ENCODE results near the gene C16orf90.
"Not testable (repeated sequence)": the region's sequence is repeated elsewhere in the genome, so short reads cannot be mapped to it uniquely, and the experiment has no call there.

Gene C16orf90

DNA sequence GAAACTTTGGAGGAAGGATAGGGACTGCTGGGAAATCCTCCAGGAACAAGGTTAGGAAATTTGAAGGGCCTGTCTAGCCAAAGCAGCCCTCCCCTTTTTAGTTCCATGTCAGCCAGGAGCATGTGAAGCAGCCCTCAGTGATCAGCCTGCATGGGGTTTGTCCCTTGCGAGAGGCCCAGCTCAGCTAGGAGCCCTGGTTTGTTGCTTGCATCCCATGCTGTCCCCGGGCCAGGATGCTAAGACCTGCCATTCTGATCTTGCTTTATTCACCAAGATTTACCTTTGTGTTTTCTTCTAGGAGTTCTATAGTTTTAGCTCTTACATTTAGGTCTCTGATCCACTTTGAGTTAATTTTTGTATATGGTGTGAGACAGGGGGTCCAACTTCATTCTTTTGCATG, 33.1 kb upstream of the C16orf90 start:
- no peaks in the 10 kb centered on the region for H3K27me3 ChIP-seq (ENCODE audit: control insufficient read depth in 1 of 2, insufficient read depth in 2 of 2, low read length in 2 of 2)
- H3K9ac ChIP-seq (ENCODE audit: low read length in 2 of 2): no peak overlapping the region
- H3K27ac ChIP-seq (ENCODE audit: low read length): no peak overlapping the region
- no peak overlapping the region for H3K4me3 ChIP-seq (ENCODE audit: low read length in 2 of 2)
- H3K9me3 ChIP-seq (ENCODE audit: control insufficient read depth in 2 of 2, low read length in 2 of 2): no peaks in the 10 kb centered on the region
- no peaks in the 10 kb centered on the region for H3K4me1 ChIP-seq (ENCODE audit: control insufficient read depth, insufficient read depth, low read length)
- H3K36me3 ChIP-seq (ENCODE audit: control insufficient read depth in 2 of 2, insufficient read depth in 2 of 2, low read length in 2 of 2): peaks cover 46% of the 10 kb centered on the region in 2 donors

DNA sequence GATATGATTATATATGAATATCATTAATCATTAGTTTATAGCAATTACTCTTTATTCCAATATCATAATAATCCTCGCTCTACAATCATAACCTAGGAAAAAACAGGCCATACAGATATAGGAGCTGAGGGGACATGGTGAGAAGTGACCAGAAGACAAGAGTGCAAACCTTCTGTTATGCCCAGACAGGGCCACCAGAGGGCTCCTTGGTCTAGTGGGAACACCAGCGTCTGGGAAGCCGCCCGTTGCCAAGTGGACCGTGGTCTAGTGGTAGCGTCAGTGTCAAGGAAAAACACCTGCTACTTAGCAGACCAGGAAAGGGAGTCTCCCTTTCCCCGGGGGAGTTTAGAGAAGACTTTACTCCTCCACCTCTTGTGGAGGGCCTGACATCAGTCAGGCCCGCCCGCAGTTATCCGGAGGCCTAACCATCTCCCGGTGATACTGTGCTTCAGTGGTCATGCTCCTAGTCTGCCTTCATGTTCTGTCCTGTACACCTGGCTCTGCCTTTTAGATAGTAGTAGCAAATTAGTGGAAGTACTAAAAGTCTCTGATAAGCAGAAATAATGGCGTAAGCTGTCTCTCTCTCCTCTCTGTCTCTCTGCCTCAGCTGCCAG, 32.0 kb upstream of the C16orf90 start:
- not testable (repeated sequence) for H3K4me3 ChIP-seq (ENCODE audit: low read length in 2 of 2); H3K27ac ChIP-seq (ENCODE audit: low read length); H3K4me1 ChIP-seq (ENCODE audit: control insufficient read depth, insufficient read depth, low read length); H3K27me3 ChIP-seq (ENCODE audit: control insufficient read depth in 1 of 2, insufficient read depth in 2 of 2, low read length in 2 of 2); H3K9me3 ChIP-seq (ENCODE audit: control insufficient read depth in 2 of 2, low read length in 2 of 2); H3K9ac ChIP-seq (ENCODE audit: low read length in 2 of 2)
- peaks cover 35 to 42% of the 10 kb centered on the region in 2 donors for H3K36me3 ChIP-seq (ENCODE audit: control insufficient read depth in 2 of 2, insufficient read depth in 2 of 2, low read length in 2 of 2)

DNA sequence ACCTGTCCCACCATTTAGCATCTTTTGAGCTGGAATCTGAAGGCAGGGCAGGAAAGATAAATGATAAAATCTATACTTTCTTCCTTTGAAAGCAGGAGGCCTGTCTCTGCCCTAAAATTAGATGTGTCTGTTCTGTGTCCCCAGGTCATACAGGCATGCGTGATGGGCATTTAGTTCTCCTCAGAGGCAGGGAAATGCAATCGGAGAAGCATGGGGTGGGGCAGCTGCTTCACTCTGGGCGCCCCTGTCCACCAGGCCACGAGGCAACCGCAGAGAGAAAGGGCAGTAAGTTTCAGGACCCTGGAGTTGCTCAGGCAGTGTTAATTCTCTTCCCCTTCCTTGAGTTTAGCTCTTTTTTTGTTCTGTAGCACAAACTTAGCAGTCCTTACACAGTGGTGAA, 30.7 kb upstream of the C16orf90 start:
- H3K4me3 ChIP-seq (ENCODE audit: low read length in 2 of 2): no peak overlapping the region
- no peak overlapping the region for H3K9ac ChIP-seq (ENCODE audit: low read length in 2 of 2)
- peaks cover 1% of the 10 kb centered on the region for H3K4me1 ChIP-seq (ENCODE audit: control insufficient read depth, insufficient read depth, low read length)
- no peaks in the 10 kb centered on the region for H3K9me3 ChIP-seq (ENCODE audit: control insufficient read depth in 2 of 2, low read length in 2 of 2)
- H3K27me3 ChIP-seq (ENCODE audit: control insufficient read depth in 1 of 2, insufficient read depth in 2 of 2, low read length in 2 of 2): no peaks in the 10 kb centered on the region
- H3K36me3 ChIP-seq (ENCODE audit: control insufficient read depth in 2 of 2, insufficient read depth in 2 of 2, low read length in 2 of 2): peaks cover 34 to 41% of the 10 kb centered on the region in 2 donors
- no peak overlapping the region for H3K27ac ChIP-seq (ENCODE audit: low read length)

DNA sequence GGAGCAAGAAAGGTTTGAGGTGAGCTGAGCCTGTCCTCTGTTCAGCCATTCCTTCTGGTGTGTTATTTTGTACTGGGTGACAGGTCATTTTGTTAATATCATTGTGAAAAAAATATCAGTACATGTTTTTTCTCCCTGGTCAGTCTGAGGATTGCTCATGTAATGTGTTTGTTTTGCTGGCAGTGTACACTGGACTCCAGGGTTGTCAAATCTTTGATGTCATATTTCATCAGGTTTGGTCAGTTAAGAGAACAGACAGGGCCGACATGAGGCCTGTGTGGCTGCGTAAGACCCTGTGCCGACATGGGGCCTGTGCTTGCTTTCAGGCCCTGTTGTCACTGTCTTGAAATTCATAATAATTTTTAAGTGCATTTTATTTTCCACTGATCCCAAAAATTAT, 28.0 kb upstream of the C16orf90 start:
- Histone ChIP-seq H3K9ac (ENCODE audit: low read length in 2 of 2) (no peak overlapping the region), H3K4me1 (ENCODE audit: control insufficient read depth, insufficient read depth, low read length) (peaks cover 4% of the 10 kb centered on the region), H3K36me3 (ENCODE audit: control insufficient read depth in 2 of 2, insufficient read depth in 2 of 2, low read length in 2 of 2) (peaks cover 39% of the 10 kb centered on the region in 2 donors), H3K4me3 (ENCODE audit: low read length in 2 of 2) (no peak overlapping the region), H3K27ac (ENCODE audit: low read length) (no peak overlapping the region), H3K27me3 (ENCODE audit: control insufficient read depth in 1 of 2, insufficient read depth in 2 of 2, low read length in 2 of 2) (no peaks in the 10 kb centered on the region), H3K9me3 (ENCODE audit: control insufficient read depth in 2 of 2, low read length in 2 of 2) (no peaks in the 10 kb centered on the region)

DNA sequence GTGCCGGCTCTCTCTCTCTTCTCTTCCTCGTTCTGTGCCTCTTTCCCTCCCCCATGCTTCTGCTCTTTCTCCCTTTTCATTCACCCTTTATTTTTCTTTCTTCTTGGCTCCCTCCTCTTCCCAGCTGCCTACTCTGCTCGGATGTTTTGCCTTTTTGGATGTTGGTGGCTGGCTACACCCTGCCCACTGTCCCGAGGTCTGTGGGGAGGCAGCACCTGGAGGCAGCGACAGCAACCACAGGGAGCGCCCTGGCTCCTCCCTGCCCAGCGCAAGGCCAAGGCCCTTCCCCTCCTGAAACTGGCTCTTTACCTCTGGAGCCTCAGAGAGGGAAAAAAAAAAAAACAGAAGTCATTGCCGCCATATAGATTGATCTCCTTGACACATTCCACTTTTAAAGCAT, 25.6 kb upstream of the C16orf90 start:
- H3K9ac ChIP-seq (ENCODE audit: low read length in 2 of 2): peak overlapping the region in 1 of 2 donors; percentile 6
- no peaks in the 10 kb centered on the region for H3K27me3 ChIP-seq (ENCODE audit: control insufficient read depth in 1 of 2, insufficient read depth in 2 of 2, low read length in 2 of 2)
- H3K4me3 ChIP-seq (ENCODE audit: low read length in 2 of 2): no peak overlapping the region
- peaks cover 38 to 41% of the 10 kb centered on the region in 2 donors for H3K36me3 ChIP-seq (ENCODE audit: control insufficient read depth in 2 of 2, insufficient read depth in 2 of 2, low read length in 2 of 2)
- peaks cover 4% of the 10 kb centered on the region for H3K4me1 ChIP-seq (ENCODE audit: control insufficient read depth, insufficient read depth, low read length)
- peak overlapping the region; percentile 42 for H3K27ac ChIP-seq (ENCODE audit: low read length)
- no peaks in the 10 kb centered on the region for H3K9me3 ChIP-seq (ENCODE audit: control insufficient read depth in 2 of 2, low read length in 2 of 2)

DNA sequence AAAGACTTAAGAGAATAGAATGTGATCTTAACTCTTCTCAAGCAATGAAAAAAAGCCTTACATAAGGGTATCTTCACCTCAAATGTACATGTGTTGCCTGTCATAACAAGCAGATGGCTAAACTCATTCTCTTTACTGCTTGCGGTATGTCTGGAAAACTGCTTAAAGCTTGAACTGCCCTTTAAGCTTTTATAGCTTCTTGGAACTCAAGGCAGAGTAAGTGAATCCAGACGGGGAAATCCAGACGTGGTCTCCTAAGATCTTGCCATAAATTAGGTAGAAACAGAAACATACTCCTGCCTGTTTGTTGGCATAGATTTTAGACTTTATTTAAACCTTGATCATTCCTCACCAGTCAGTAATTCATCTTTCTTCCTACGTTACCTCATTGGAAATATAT, 25.1 kb upstream of the C16orf90 start:
- Histone ChIP-seq H3K4me3 (ENCODE audit: low read length in 2 of 2) (no peak overlapping the region), H3K27me3 (ENCODE audit: control insufficient read depth in 1 of 2, insufficient read depth in 2 of 2, low read length in 2 of 2) (no peaks in the 10 kb centered on the region), H3K27ac (ENCODE audit: low read length) (peak overlapping the region; percentile 42), H3K4me1 (ENCODE audit: control insufficient read depth, insufficient read depth, low read length) (peaks cover 4% of the 10 kb centered on the region), H3K36me3 (ENCODE audit: control insufficient read depth in 2 of 2, insufficient read depth in 2 of 2, low read length in 2 of 2) (peaks cover 37 to 42% of the 10 kb centered on the region in 2 donors), H3K9ac (ENCODE audit: low read length in 2 of 2) (peak overlapping the region in 1 of 2 donors; percentile 6), H3K9me3 (ENCODE audit: control insufficient read depth in 2 of 2, low read length in 2 of 2) (no peaks in the 10 kb centered on the region)

DNA sequence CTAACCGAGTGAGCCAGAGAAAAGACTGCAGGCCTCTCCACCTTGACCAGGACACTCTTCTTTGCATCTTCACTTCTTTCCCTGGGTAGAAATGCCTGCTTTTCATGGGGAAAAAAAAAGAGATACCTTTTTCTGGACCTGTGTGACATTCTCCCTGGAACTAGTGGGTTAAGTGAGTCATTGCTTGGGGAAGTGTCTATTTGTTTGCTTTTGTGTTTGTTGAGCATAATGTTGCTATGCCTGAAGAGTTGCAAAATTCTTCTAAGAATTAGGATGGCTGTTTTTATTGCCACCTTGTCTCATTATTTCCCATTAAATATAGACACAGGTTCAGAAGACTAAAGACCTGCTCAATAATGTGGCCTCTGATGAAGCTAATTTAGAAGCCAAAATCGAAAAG, 24.3 kb upstream of the C16orf90 start:
- H3K4me1 ChIP-seq (ENCODE audit: control insufficient read depth, insufficient read depth, low read length): peaks cover 4% of the 10 kb centered on the region
- no peak overlapping the region for H3K27ac ChIP-seq (ENCODE audit: low read length)
- H3K9me3 ChIP-seq (ENCODE audit: control insufficient read depth in 2 of 2, low read length in 2 of 2): no peaks in the 10 kb centered on the region
- no peak overlapping the region for H3K4me3 ChIP-seq (ENCODE audit: low read length in 2 of 2)
- H3K9ac ChIP-seq (ENCODE audit: low read length in 2 of 2): no peak overlapping the region
- H3K27me3 ChIP-seq (ENCODE audit: control insufficient read depth in 1 of 2, insufficient read depth in 2 of 2, low read length in 2 of 2): no peaks in the 10 kb centered on the region
- H3K36me3 ChIP-seq (ENCODE audit: control insufficient read depth in 2 of 2, insufficient read depth in 2 of 2, low read length in 2 of 2): peaks cover 36 to 41% of the 10 kb centered on the region in 2 donors

DNA sequence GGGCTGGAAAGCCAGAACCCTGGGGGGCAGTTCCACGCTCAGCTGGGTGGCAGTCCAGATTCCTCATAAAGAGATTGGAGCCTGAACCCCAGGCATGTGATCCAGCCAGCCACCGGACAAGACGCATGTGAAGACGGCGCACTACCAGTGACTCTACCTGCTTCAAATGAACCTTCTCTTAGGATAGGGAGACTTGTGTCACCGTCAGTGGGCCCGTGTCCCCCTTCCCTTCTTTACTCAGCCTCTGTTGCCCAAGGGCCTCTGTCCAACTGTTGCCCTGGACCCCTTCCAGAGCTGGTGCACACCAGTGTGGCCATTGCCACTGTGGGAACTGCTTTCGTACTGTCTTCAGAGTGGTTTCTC, 23.7 kb upstream of the C16orf90 start:
- Histone ChIP-seq H3K9ac (ENCODE audit: low read length in 2 of 2) (no peak overlapping the region), H3K9me3 (ENCODE audit: control insufficient read depth in 2 of 2, low read length in 2 of 2) (no peaks in the 10 kb centered on the region), H3K27ac (ENCODE audit: low read length) (no peak overlapping the region), H3K4me1 (ENCODE audit: control insufficient read depth, insufficient read depth, low read length) (peaks cover 4% of the 10 kb centered on the region), H3K36me3 (ENCODE audit: control insufficient read depth in 2 of 2, insufficient read depth in 2 of 2, low read length in 2 of 2) (peaks cover 42 to 44% of the 10 kb centered on the region in 2 donors), H3K4me3 (ENCODE audit: low read length in 2 of 2) (no peak overlapping the region), H3K27me3 (ENCODE audit: control insufficient read depth in 1 of 2, insufficient read depth in 2 of 2, low read length in 2 of 2) (no peaks in the 10 kb centered on the region)

DNA sequence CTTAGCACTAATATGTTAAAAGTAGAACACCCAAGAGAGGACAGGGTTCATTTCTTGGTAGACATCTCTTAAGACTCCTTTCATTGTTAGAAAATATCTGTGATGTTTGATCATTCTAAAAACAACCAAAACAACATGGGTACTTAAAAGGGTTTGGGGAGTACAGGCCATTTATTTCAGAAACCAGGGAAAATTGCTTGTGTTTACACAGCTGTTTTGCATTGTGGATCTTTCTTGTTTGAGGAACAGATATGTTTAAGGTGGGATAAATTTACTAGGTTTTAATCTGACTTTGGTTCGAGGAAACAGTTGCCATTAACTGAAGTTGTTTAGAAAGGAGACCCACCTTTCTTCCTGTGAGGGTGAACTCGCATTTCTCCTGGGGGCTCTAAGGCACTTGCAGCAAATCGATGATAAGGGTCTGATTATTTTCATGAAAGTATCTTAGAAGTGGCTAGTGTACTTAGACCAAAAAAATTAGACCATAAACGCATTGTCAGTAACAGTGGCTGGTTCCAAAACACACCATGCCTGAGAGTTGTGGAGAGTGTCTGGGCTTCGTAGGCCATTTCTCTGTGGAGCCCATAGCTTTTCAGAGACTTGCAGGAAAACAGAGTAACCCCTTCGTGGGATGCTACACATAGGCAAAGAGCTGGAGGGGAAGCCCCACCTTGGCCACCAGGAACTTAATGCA, 23.1 kb upstream of the C16orf90 start:
- no peak overlapping the region for H3K9ac ChIP-seq (ENCODE audit: low read length in 2 of 2)
- H3K9me3 ChIP-seq (ENCODE audit: control insufficient read depth in 2 of 2, low read length in 2 of 2): no peaks in the 10 kb centered on the region
- H3K4me1 ChIP-seq (ENCODE audit: control insufficient read depth, insufficient read depth, low read length): peaks cover 4% of the 10 kb centered on the region
- no peak overlapping the region for H3K4me3 ChIP-seq (ENCODE audit: low read length in 2 of 2)
- peaks cover 40 to 44% of the 10 kb centered on the region in 2 donors for H3K36me3 ChIP-seq (ENCODE audit: control insufficient read depth in 2 of 2, insufficient read depth in 2 of 2, low read length in 2 of 2)
- no peak overlapping the region for H3K27ac ChIP-seq (ENCODE audit: low read length)
- no peaks in the 10 kb centered on the region for H3K27me3 ChIP-seq (ENCODE audit: control insufficient read depth in 1 of 2, insufficient read depth in 2 of 2, low read length in 2 of 2)

DNA sequence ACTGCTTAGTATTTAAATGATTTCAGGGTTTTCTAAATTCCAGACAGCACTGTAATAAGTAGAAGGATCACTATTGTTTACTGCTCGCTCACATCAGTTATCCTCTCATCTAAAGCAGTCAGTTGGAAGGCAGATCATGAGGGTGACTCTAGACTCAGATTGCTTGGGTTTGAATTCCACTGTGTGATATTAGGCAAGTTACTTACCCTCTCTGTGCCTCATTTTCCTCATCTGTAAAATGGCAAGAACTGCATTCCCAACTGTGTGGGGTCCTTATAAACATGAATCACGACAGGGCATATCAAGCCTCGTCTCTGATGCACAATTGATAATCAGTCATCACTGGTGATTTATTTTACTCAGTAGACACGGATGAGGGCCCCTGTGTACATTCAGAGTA, 20.6 kb upstream of the C16orf90 start:
- no peaks in the 10 kb centered on the region for H3K9me3 ChIP-seq (ENCODE audit: control insufficient read depth in 2 of 2, low read length in 2 of 2)
- H3K4me1 ChIP-seq (ENCODE audit: control insufficient read depth, insufficient read depth, low read length): peaks cover 2% of the 10 kb centered on the region
- no peak overlapping the region for H3K4me3 ChIP-seq (ENCODE audit: low read length in 2 of 2)
- H3K27me3 ChIP-seq (ENCODE audit: control insufficient read depth in 1 of 2, insufficient read depth in 2 of 2, low read length in 2 of 2): no peaks in the 10 kb centered on the region
- H3K27ac ChIP-seq (ENCODE audit: low read length): no peak overlapping the region
- no peak overlapping the region for H3K9ac ChIP-seq (ENCODE audit: low read length in 2 of 2)
- peaks cover 48 to 60% of the 10 kb centered on the region in 2 donors for H3K36me3 ChIP-seq (ENCODE audit: control insufficient read depth in 2 of 2, insufficient read depth in 2 of 2, low read length in 2 of 2)

DNA sequence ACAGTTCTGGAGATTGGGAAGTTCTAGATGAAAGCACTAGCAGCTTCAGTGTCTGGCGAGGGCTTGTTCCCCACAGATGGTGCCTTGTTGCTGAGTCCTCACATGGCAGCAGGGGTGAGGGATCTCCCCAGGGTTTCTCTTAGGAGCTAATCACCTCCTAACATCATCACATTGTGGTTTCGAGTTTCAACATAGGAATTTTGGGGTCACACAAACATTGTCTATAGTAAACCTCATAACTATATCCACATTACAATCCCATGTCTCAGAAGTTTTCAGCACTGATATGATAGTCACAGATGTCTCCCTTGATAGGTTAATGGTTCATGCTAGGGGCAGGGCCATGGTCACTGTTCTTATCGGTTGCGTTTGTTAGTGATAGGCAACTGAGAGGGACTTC, 19.3 kb upstream of the C16orf90 start:
- Histone ChIP-seq H3K9me3 (ENCODE audit: control insufficient read depth in 2 of 2, low read length in 2 of 2) (no peaks in the 10 kb centered on the region), H3K27ac (ENCODE audit: low read length) (no peak overlapping the region), H3K36me3 (ENCODE audit: control insufficient read depth in 2 of 2, insufficient read depth in 2 of 2, low read length in 2 of 2) (peaks cover 53 to 63% of the 10 kb centered on the region in 2 donors), H3K4me3 (ENCODE audit: low read length in 2 of 2) (no peak overlapping the region), H3K9ac (ENCODE audit: low read length in 2 of 2) (no peak overlapping the region), H3K27me3 (ENCODE audit: control insufficient read depth in 1 of 2, insufficient read depth in 2 of 2, low read length in 2 of 2) (no peaks in the 10 kb centered on the region), H3K4me1 (ENCODE audit: control insufficient read depth, insufficient read depth, low read length) (no peaks in the 10 kb centered on the region)
